K562 (cell line): ENCODE measurements around the gene GNAS-AS1. TPM values are rescaled to one million over a fixed set of nuclear protein-coding genes. Genes with fewer than 3 reads are reported as not detected.

Experiments
- ATAC-seq: fragments of 200-7000 bp; cut with Tn5 transposase; 3 replicates; pipeline ENCODE4 v1.9.1; 2020; ENCODE audit warnings: moderate library complexity
- BruUV-seq: library from RNA; stranded (reverse); fragments of 400-500 nt; replicated peaks from 2 replicates; lab custom pipeline; 2021; lab: Mats Ljungman, UMichigan
- CTCF ChIA-PET: fragments of 300-600 bp; formaldehyde crosslinking; extraction: SDS; loops from one replicate; lab custom pipeline; 2021; ENCODE audit warnings: low intra/inter-chr PET ratio; lab: Yijun Ruan, JAX
- POLR2A ChIA-PET: fragments of 300-600, 350-650 bp; sonication (Branson Sonifier 250); formaldehyde crosslinking; extraction: SDS; loops from one replicate; lab custom pipeline; 2021; ENCODE audit warnings: antibody characterized with exemption, inconsistent platforms; lab: Yijun Ruan, JAX
- DNase-seq, 4 experiments: peaks; one replicate each; pipeline versions ENCODE4 v3.0.0 to v3.0.0-alpha.2; 2011 to 2018; ENCODE audit warnings: low spot score in 3 of 4, mixed read lengths in 3 of 4; ENCODE audit errors: extremely low read depth in 1 of 4
- FAIRE-seq: peaks from 2 replicates; lab custom pipeline; 2011; peaks lifted over from hg19 to GRCh38; lab: Jason Lieb, UNC
- H2AFZ ChIP-seq: 2 replicates; pipeline ENCODE4 v1.6.0; 2011; ENCODE audit warnings: low read depth, low read length, control low read depth, inconsistent platforms
- H3K27ac ChIP-seq: fragments of 200-600 bp; 3 replicates; pipeline ENCODE4 v1.8.0; 2011; ENCODE audit warnings: low read depth, mild to moderate bottlenecking, control low read depth, inconsistent platforms, low read length, moderate library complexity, mixed read lengths; ENCODE audit errors: extremely low read depth
- H3K27me3 ChIP-seq, 2 experiments: fragments of 300-600 bp in 1 of 2; 2 replicates in 1 of 2; 3 replicates in 1 of 2; pipeline versions ENCODE4 v1.6.0 to v1.8.0; 2011; ENCODE audit warnings: inconsistent platforms in 2 of 2, low read length in 2 of 2, mild to moderate bottlenecking in 1 of 2, mixed read lengths in 1 of 2, moderate library complexity in 1 of 2; ENCODE audit not compliant: control insufficient read depth in 2 of 2, insufficient read depth in 2 of 2
- H3K36me3 ChIP-seq: fragments of 300-600 bp; 3 replicates; pipeline ENCODE4 v1.8.0; 2011; ENCODE audit warnings: mild to moderate bottlenecking, low read length, inconsistent platforms; ENCODE audit not compliant: control insufficient read depth, insufficient read depth
- H3K4me1 ChIP-seq, 2 experiments: fragments of 200-600 bp in 1 of 2; replicated peaks in 1 of 2; 2 replicates in 1 of 2; 3 replicates in 1 of 2; pipeline versions ENCODE4 v1.5.1 to v1.8.0; 2011; ENCODE audit warnings: inconsistent platforms in 2 of 2, low read length in 2 of 2, mild to moderate bottlenecking in 1 of 2, mixed read lengths in 1 of 2, moderate library complexity in 1 of 2; ENCODE audit not compliant: control insufficient read depth in 2 of 2, insufficient read depth in 2 of 2
- H3K4me2 ChIP-seq: 2 replicates; pipeline ENCODE4 v1.6.1; 2011; ENCODE audit warnings: low read length, control low read depth, inconsistent platforms, mixed read lengths; ENCODE audit not compliant: insufficient read depth
- H3K4me3 ChIP-seq: fragments of 200-600 bp; sonication (generic), shearing (Covaris generic); 2 replicates; pipeline ENCODE4 v1.5.1; 2016; ENCODE audit warnings: control low read depth, inconsistent platforms
- H3K79me2 ChIP-seq: fragments of 200-600 bp; 3 replicates; pipeline ENCODE4 v1.8.0; 2011; ENCODE audit warnings: low read length, inconsistent platforms; ENCODE audit not compliant: control insufficient read depth, insufficient read depth
- H3K9ac ChIP-seq, 2 experiments: 2 replicates each; pipeline versions ENCODE4 v1.6.0 to v1.6.1; 2011; ENCODE audit warnings: low read depth in 2 of 2, low read length in 2 of 2, control low read depth in 1 of 2, inconsistent platforms in 1 of 2, mild to moderate bottlenecking in 1 of 2, mixed read lengths in 1 of 2; ENCODE audit not compliant: insufficient read depth in 1 of 2
- H3K9me1 ChIP-seq: one replicate; pipeline ENCODE4 v1.6.0; 2011; ENCODE audit warnings: inconsistent platforms, mild to moderate bottlenecking, low read length, moderate library complexity; ENCODE audit not compliant: control insufficient read depth, insufficient read depth
- H3K9me3 ChIP-seq: replicated peaks from 2 replicates; pipeline ENCODE4 v1.5.1; 2011; ENCODE audit warnings: low read depth, low read length, inconsistent platforms; ENCODE audit not compliant: control insufficient read depth, insufficient read depth
- H4K20me1 ChIP-seq: replicated peaks from 2 replicates; pipeline ENCODE4 v1.6.1; 2011; ENCODE audit warnings: low read length, inconsistent platforms, mixed read lengths; ENCODE audit not compliant: control insufficient read depth, insufficient read depth
- HNRNPLL ChIP-seq: fragments of 200-400 bp; formaldehyde crosslinking; IDR thresholded peaks from 2 replicates; pipeline ENCODE4 v1.6.1; 2017; ENCODE audit warnings: low read length, low read depth, mild to moderate bottlenecking; ENCODE audit not compliant: poor library complexity, severe bottlenecking
- KLF6 ChIP-seq: fragments of 250-450 bp; sonication (Bioruptor Pico); IDR thresholded peaks from 2 replicates; pipeline ENCODE4 v1.4.0; 2020; ENCODE audit warnings: mild to moderate bottlenecking, moderate library complexity, borderline replicate concordance
- MTA1 ChIP-seq: fragments of 450-650 bp; IDR thresholded peaks from 2 replicates; pipeline ENCODE4 v1.6.1; 2017; ENCODE audit warnings: borderline replicate concordance
- SRSF3 ChIP-seq: fragments of 200-400 bp; formaldehyde crosslinking; IDR thresholded peaks from 2 replicates; pipeline ENCODE4 v1.6.1; 2016; ENCODE audit warnings: mild to moderate bottlenecking, low read length, moderate library complexity; ENCODE audit not compliant: insufficient read depth
- ZNF586 ChIP-seq: fragments of 450-650 bp; formaldehyde crosslinking; conservative IDR thresholded peaks from 2 replicates; pipeline ENCODE4 v1.4.0; 2020; ENCODE audit warnings: mild to moderate bottlenecking, moderate library complexity
- WGBS: fragments of 100-300 bp; shearing (Covaris generic); methylation state at CpG from one replicate; pipeline ENCODE4 v1.1.6; 2016; ENCODE audit warnings: low coverage, mixed read lengths; ENCODE audit not compliant: insufficient coverage; ENCODE audit errors: missing lambda C conversion rate; 5-methylcytosine and 5-hydroxymethylcytosine counted together
- in situ Hi-C: fragments of 300-500 bp; cut with MboI; formaldehyde crosslinking; loops from 4 replicates; pipeline ENCODE4 v1.15.0; 2018; ENCODE audit warnings: inconsistent platforms, mixed read lengths
- intact Hi-C: fragments of 100-400 bp; cut with micrococcal nuclease; formaldehyde crosslinking; loops from 2 replicates; pipeline ENCODE4 v1.14.2; 2022
- polyA plus RNA-seq, 8 experiments: library from polyadenylated mRNA; depleted of rRNA in 4 of 8; stranded (reverse) in 5 of 8; unstranded in 3 of 8; fragments of >200 nt; fragmentation: Nextera tagmentation in 2 of 8; fragmentation: Illumina TruSeq in 1 of 8; extraction: Ambion mirVana in 2 of 8; extraction: Trizol in 1 of 8; gene quantifications; 2 replicates each; pipeline versions ENCODE4 v1.2.1 to v1.2.3, GENCODE V29; 2011 to 2014; ENCODE audit warnings: inconsistent platforms in 1 of 8, missing spikeins in 1 of 8
- total RNA-seq, 7 experiments: library from RNA; depleted of rRNA in 6 of 7; stranded (reverse); fragments of >200 nt in 6 of 7; fragmentation: Illumina TruSeq in 2 of 7; extraction: Trizol in 2 of 7; gene quantifications; 2 replicates each; pipeline versions ENCODE4 v1.2.1 to v1.2.3, GENCODE V29; 2011 to 2021; ENCODE audit warnings: low replicate concordance in 1 of 7
- TF ChIP-seq, protein P1 (sequence below): IDR thresholded peaks from 3 replicates; pipeline ENCODE4 v1.6.1; 2011; ENCODE audit warnings: borderline replicate concordance, mild to moderate bottlenecking; ENCODE audit not compliant: insufficient read length, insufficient read depth

The GNAS-AS1 gene
- total and polyA plus RNA-seq, 9 of the 15 experiments (the other 6 are each of a cell fraction or from before 2014, with no cell fraction given) = 0.04 to 2.5 (median 0.25) TPM

GRCh38 chr20:58791286-58791685 is 59.4 kb downstream of the GNAS-AS1 start:
- Histone ChIP-seq H3K79me2 (no peaks in the 10 kb centered on the region), H3K9me1 (no peaks in the 10 kb centered on the region), H3K9ac (no peak overlapping the region), H3K9me3 (no peaks in the 10 kb centered on the region), H2AFZ (no peak overlapping the region), H4K20me1 (peaks cover 13% of the 10 kb centered on the region), H3K27me3 (peaks cover 32 to 94% of the 10 kb centered on the region in 2 experiments), H3K27ac (no peak overlapping the region), H3K4me1 (no peaks in the 10 kb centered on the region; a peak in 1 of 5 replicates), H3K4me3 (no peak overlapping the region), H3K36me3 (no peaks in the 10 kb centered on the region), H3K4me2 (no peak overlapping the region)
- FAIRE-seq (no peak), DNase-seq (no peak), ATAC-seq (no peak)
- ChIA-PET CTCF (no interaction called here), POLR2A (interaction anchor here (0.6 kb wide), 1 partner anchor 543 kb away, joined by 3 read pairs; no protein-coding TSS in a partner anchor)
- WGBS = under 1% methylated on average over 7 of the region's 7 CpGs
- intact Hi-C loops (no loop called here), in situ Hi-C loops (no loop called here)
- TF ChIP-seq HNRNPLL (no peak), SRSF3 (no peak), ZNF586 (CRISPR knock-in tag) (no peak), KLF6 (CRISPR knock-in tag) (no peak), MTA1 (no peak)
- TF ChIP-seq, protein P1, sequence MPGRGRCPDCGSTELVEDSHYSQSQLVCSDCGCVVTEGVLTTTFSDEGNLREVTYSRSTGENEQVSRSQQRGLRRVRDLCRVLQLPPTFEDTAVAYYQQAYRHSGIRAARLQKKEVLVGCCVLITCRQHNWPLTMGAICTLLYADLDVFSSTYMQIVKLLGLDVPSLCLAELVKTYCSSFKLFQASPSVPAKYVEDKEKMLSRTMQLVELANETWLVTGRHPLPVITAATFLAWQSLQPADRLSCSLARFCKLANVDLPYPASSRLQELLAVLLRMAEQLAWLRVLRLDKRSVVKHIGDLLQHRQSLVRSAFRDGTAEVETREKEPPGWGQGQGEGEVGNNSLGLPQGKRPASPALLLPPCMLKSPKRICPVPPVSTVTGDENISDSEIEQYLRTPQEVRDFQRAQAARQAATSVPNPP = no peak
- no TSS peak for BruUV-seq
